GM23338 (cell line): Measurements from ENCODE around the gene BAG3. TPM values are rescaled to one million over a fixed set of nuclear protein-coding genes. Genes with fewer than 3 reads are reported as not detected.

Experiments
- ATAC-seq: fragments of 200-7000 bp; cut with Tn5 transposase; 3 replicates; pipeline ENCODE4 v1.9.1; 2020
- DNase-seq: peaks from one replicate; pipeline ENCODE4 v3.0.0-alpha.2; 2015; ENCODE audit warnings: low spot score
- H2AFZ ChIP-seq: fragments of 200-600 bp; sonication (generic); 2 replicates; pipeline ENCODE4 v1.8.0; 2016; ENCODE audit warnings: antibody characterized with exemption, mild to moderate bottlenecking, moderate library complexity
- H3F3A ChIP-seq: fragments of 200-600 bp; sonication (generic); replicated peaks from 2 replicates; pipeline ENCODE4 v1.8.0; 2017; ENCODE audit warnings: antibody characterized with exemption, mixed run types, low read depth
- H3K27ac ChIP-seq: fragments of 200-600 bp; sonication (generic); 2 replicates; pipeline ENCODE4 v1.6.1; 2016; ENCODE audit warnings: low read depth
- H3K27me3 ChIP-seq: fragments of 200-600 bp; sonication (generic); 2 replicates; pipeline ENCODE4 v1.8.0; 2016; ENCODE audit warnings: mild to moderate bottlenecking, mixed run types, moderate library complexity; ENCODE audit not compliant: insufficient read depth
- H3K36me3 ChIP-seq: fragments of 200-600 bp; sonication (generic); 2 replicates; pipeline ENCODE4 v1.8.0; 2016; ENCODE audit warnings: mild to moderate bottlenecking; ENCODE audit not compliant: insufficient read depth
- H3K4me1 ChIP-seq: fragments of 200-600 bp; sonication (generic); 2 replicates; pipeline ENCODE4 v1.8.0; 2016; ENCODE audit warnings: mild to moderate bottlenecking, moderate library complexity; ENCODE audit not compliant: insufficient read depth
- H3K4me2 ChIP-seq: fragments of 200-600 bp; sonication (generic); 2 replicates; pipeline ENCODE4 v1.7.1; 2017; ENCODE audit warnings: mixed run types
- H3K4me3 ChIP-seq: fragments of 200-600 bp; sonication (generic); 2 replicates; pipeline ENCODE4 v1.6.1; 2016; ENCODE audit warnings: mixed run types
- H3K79me2 ChIP-seq: fragments of 200-600 bp; sonication (generic); replicated peaks from 2 replicates; pipeline ENCODE4 v1.8.0; 2017; ENCODE audit warnings: mild to moderate bottlenecking; ENCODE audit not compliant: insufficient read depth
- H3K9me2 ChIP-seq: fragments of 200-600 bp; sonication (generic); 2 replicates; pipeline ENCODE4 v1.8.0; 2017; ENCODE audit not compliant: insufficient read depth
- H4K20me1 ChIP-seq: fragments of 200-600 bp; sonication (generic); replicated peaks from 2 replicates; pipeline ENCODE4 v1.8.0; 2017; ENCODE audit warnings: mild to moderate bottlenecking; ENCODE audit not compliant: insufficient read depth
- H3K27ac Mint-ChIP-seq: 2 replicates; pipeline ENCODE4 v1.8.0; 2020; ENCODE audit warnings: inconsistent platforms, mild to moderate bottlenecking, moderate library complexity, mixed read lengths
- H3K27me3 Mint-ChIP-seq: 3 replicates; pipeline ENCODE4 v1.8.0; 2022; ENCODE audit warnings: low read depth, mild to moderate bottlenecking, moderate library complexity, mixed read lengths, inconsistent platforms; ENCODE audit not compliant: insufficient read depth, poor library complexity
- H3K36me3 Mint-ChIP-seq: 3 replicates; pipeline ENCODE4 v1.8.0; 2021; ENCODE audit warnings: low read depth, mild to moderate bottlenecking, inconsistent platforms, moderate library complexity, mixed read lengths
- H3K4me1 Mint-ChIP-seq: 3 replicates; pipeline ENCODE4 v1.8.0; 2020; ENCODE audit warnings: mild to moderate bottlenecking, inconsistent platforms, mixed read lengths
- H3K4me3 Mint-ChIP-seq: 3 replicates; pipeline ENCODE4 v1.8.0; 2021; ENCODE audit warnings: moderate library complexity, mild to moderate bottlenecking, inconsistent platforms, mixed read lengths
- H3K9me3 Mint-ChIP-seq: 3 replicates; pipeline ENCODE4 v1.8.0; 2020; ENCODE audit warnings: moderate library complexity, mild to moderate bottlenecking, inconsistent platforms, mixed read lengths
- CREB1 ChIP-seq: fragments of 250-450 bp; sonication (Bioruptor Pico); IDR thresholded peaks from 2 replicates; pipeline ENCODE4 v1.5.0; 2020; ENCODE audit warnings: low read depth, mild to moderate bottlenecking, moderate library complexity
- CTCF ChIP-seq, 2 experiments: fragments of 200-600 bp in 1 of 2; sonication (generic) in 1 of 2; conservative IDR thresholded peaks; 2 replicates each; pipeline versions ENCODE4 v1.5.1 to v1.6.1; 2016 to 2017; ENCODE audit warnings: antibody characterized with exemption in 2 of 2, low read depth in 2 of 2, mild to moderate bottlenecking in 2 of 2, moderate library complexity in 1 of 2
- ETS1 ChIP-seq: IDR thresholded peaks from 2 replicates; pipeline ENCODE4 v1.6.1; 2016; ENCODE audit warnings: antibody characterized with exemption
- EZH2 ChIP-seq: fragments of 200-600 bp; sonication (generic); IDR thresholded peaks from one replicate; pipeline ENCODE4 v1.8.0; 2017; ENCODE audit warnings: antibody characterized with exemption, mild to moderate bottlenecking, low read depth; ENCODE audit not compliant: unreplicated experiment
- EZH2phosphoT487 ChIP-seq: fragments of 200-600 bp; sonication (generic); IDR thresholded peaks from one replicate; pipeline ENCODE4 v1.8.1; 2018; ENCODE audit warnings: antibody characterized with exemption; ENCODE audit not compliant: unreplicated experiment
- JUNB ChIP-seq: IDR thresholded peaks from one replicate; pipeline ENCODE4 v1.6.1; 2016; ENCODE audit warnings: antibody characterized with exemption; ENCODE audit not compliant: unreplicated experiment
- NANOG ChIP-seq: IDR thresholded peaks from 2 replicates; pipeline ENCODE4 v1.6.1; 2016; ENCODE audit warnings: antibody characterized with exemption, borderline replicate concordance
- POLR2AphosphoS5 ChIP-seq: IDR thresholded peaks from 2 replicates; pipeline ENCODE4 v1.6.1; 2016; ENCODE audit warnings: antibody characterized with exemption, low read depth
- STAT1 ChIP-seq: IDR thresholded peaks from one replicate; pipeline ENCODE4 v1.6.1; 2016; ENCODE audit warnings: antibody characterized with exemption; ENCODE audit not compliant: unreplicated experiment
- ZNF114 ChIP-seq: fragments of 250-450 bp; sonication (Bioruptor Pico); IDR thresholded peaks from 2 replicates; pipeline ENCODE4 v1.5.0; 2020; ENCODE audit warnings: mild to moderate bottlenecking, moderate library complexity
- ZNF331 ChIP-seq: fragments of 250-450 bp; sonication (Bioruptor Pico); IDR thresholded peaks from 2 replicates; pipeline ENCODE4 v1.5.0; 2020; ENCODE audit warnings: low read depth, mild to moderate bottlenecking, moderate library complexity
- polyA plus RNA-seq: library from polyadenylated mRNA; unstranded; fragments of >200 nt; fragmentation: Nextera tagmentation; extraction: Ambion mirVana; gene quantifications from 2 replicates; pipeline ENCODE4 v1.2.1, GENCODE V29; 2016
- total RNA-seq: library from RNA; depleted of rRNA; stranded (reverse); fragments of >200 nt; shearing (Covaris generic); gene quantifications from 2 replicates; pipeline ENCODE4 v1.2.3, GENCODE V29; 2014
- TF ChIP-seq, protein P1 (sequence below): IDR thresholded peaks from one replicate; pipeline ENCODE4 v1.6.1; 2018; ENCODE audit warnings: antibody characterized with exemption; ENCODE audit not compliant: unreplicated experiment

BAG3 gene
- total and polyA plus RNA-seq, 2 experiments from 2014 or later, result 8.2 to 8.4 TPM

- TF ChIP-seq STAT1, result no peak
Observed at GRCh38 chr10:119666709-119667004, 15.5 kb downstream of the BAG3 start (continued).

DNA sequence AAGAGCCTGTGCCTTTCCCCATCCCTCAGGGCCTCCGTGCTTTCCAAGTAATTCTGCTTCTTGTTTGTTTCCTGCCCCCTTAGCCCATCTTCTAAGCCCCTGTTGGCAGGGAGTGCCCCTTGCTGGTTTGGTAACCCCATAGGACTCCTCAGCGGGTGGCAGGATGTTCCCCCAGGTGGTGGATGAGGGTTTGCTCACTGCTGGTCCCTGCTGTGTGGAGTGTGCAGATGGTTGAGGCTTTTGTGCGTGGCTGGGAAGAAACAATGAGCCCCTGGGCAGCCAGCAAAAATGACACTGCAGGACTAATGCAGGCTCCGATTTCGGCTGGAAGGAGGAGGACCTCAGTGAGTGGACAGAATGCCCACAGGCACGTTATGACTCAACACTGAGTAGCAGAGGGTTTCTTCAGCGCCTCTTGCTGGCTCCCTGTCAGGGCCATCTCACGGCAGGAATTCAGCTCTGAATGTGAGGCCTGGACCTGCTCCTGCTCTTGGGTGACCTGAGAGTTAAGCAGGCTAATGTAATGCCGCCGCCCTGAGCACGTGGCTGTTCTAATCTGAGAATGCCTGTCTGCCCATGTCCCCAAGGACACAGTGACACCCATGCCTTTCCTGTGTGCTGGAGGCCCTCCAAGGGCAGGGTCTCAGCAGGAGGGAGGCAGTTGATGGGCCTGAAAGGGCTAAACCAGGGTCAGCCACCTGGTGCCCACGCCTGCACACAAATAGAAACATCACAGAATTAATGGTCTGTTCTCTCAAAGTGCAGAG, 16.6 kb downstream of the BAG3 start:
- H4K20me1 ChIP-seq, result 0 out of 2 replicates have a peak, but pooled peaks cover 3% of the 10 kb centered on the region
- TF ChIP-seq POLR2AphosphoS5 (no peak), CTCF (conservative IDR thresholded peaks at IDR 0.05; ENCODE audit: low read depth in 2 of 2) (no peak), ZNF331 (CRISPR knock-in tag) (no peak), STAT1 (no peak), EZH2phosphoT487 (no peak), ZNF114 (no peak), NANOG (no peak), EZH2 (no peak), CREB1 (CRISPR knock-in tag) (no peak), ETS1 (no peak), JUNB (no peak)
- TF ChIP-seq, protein P1, sequence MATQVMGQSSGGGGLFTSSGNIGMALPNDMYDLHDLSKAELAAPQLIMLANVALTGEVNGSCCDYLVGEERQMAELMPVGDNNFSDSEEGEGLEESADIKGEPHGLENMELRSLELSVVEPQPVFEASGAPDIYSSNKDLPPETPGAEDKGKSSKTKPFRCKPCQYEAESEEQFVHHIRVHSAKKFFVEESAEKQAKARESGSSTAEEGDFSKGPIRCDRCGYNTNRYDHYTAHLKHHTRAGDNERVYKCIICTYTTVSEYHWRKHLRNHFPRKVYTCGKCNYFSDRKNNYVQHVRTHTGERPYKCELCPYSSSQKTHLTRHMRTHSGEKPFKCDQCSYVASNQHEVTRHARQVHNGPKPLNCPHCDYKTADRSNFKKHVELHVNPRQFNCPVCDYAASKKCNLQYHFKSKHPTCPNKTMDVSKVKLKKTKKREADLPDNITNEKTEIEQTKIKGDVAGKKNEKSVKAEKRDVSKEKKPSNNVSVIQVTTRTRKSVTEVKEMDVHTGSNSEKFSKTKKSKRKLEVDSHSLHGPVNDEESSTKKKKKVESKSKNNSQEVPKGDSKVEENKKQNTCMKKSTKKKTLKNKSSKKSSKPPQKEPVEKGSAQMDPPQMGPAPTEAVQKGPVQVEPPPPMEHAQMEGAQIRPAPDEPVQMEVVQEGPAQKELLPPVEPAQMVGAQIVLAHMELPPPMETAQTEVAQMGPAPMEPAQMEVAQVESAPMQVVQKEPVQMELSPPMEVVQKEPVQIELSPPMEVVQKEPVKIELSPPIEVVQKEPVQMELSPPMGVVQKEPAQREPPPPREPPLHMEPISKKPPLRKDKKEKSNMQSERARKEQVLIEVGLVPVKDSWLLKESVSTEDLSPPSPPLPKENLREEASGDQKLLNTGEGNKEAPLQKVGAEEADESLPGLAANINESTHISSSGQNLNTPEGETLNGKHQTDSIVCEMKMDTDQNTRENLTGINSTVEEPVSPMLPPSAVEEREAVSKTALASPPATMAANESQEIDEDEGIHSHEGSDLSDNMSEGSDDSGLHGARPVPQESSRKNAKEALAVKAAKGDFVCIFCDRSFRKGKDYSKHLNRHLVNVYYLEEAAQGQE, result no peak

More for the DNA sequence above, 16.6 kb downstream of the BAG3 start:
- Histone ChIP-seq H3K27me3 (no peaks in the 10 kb centered on the region), H2AFZ (no peak overlapping the region), H3K4me1 (peaks cover 5% of the 10 kb centered on the region), H3F3A (no peaks in the 10 kb centered on the region), H3K4me3 (no peak overlapping the region), H3K36me3 (0 out of 2 replicates have a peak, but pooled peaks cover 4% of the 10 kb centered on the region), H3K79me2 (peaks cover 14% of the 10 kb centered on the region; the same call in 1 of the 2 replicates), H3K4me2 (no peak overlapping the region), H3K9me2 (no peaks in the 10 kb centered on the region), H3K27ac (no peak overlapping the region)
- Mint-ChIP-seq H3K4me1 (peaks cover 39% of the 10 kb centered on the region), H3K27me3 (peaks cover 11% of the 10 kb centered on the region), H3K4me3 (no peak overlapping the region), H3K36me3 (peaks cover 11% of the 10 kb centered on the region), H3K9me3 (no peaks in the 10 kb centered on the region; the same call in 2 of the 3 replicates), H3K27ac (peak overlapping the region; percentile 64; the same call in 1 of the 2 replicates)
- ATAC-seq (peak; percentile 39), DNase-seq (no peak)
